GM21447 (cell line): Measurements from ENCODE around the gene DTNBP1.

ENCODE experiments used
- ATAC-seq: cut with Tn5 transposase; IDR thresholded peaks from one replicate; pipeline ENCODE4 v1.9.1; 2021; ENCODE audit not compliant: unreplicated experiment

The DTNBP1 gene

GRCh38 chr6:15662326-15663129, at the start of gene DTNBP1:
DTNBP1 (minus strand) TSS chr6:15663028; CDS start chr6:15662869, 159 bp downstream.
- peak; percentile 64 for ATAC-seq

GRCh38 chr6:15709651-15710269, 46.9 kb upstream of the DTNBP1 start:
- ATAC-seq: no peak

GRCh38 chr6:15708231-15708630, 45.4 kb upstream of the DTNBP1 start:
- ATAC-seq: no peak

- no peak for ATAC-seq
Observed at GRCh38 chr6:15705981-15706380, 43.2 kb upstream of the DTNBP1 start.

- no peak for ATAC-seq
Observed at GRCh38 chr6:15698471-15698870, 35.6 kb upstream of the DTNBP1 start.

- ATAC-seq: no peak
Observed at GRCh38 chr6:15697895-15698294, 35.1 kb upstream of the DTNBP1 start.

- ATAC-seq: peak; percentile 82
Observed at GRCh38 chr6:15691250-15691869, 28.5 kb upstream of the DTNBP1 start.

GRCh38 chr6:15690510-15690909, 27.7 kb upstream of the DTNBP1 start:
- no peak for ATAC-seq

GRCh38 chr6:15689586-15690482, 27.0 kb upstream of the DTNBP1 start:
- no peak for ATAC-seq

GRCh38 chr6:15685619-15686018, 22.8 kb upstream of the DTNBP1 start:
- no peak for ATAC-seq

- ATAC-seq: no peak
Observed at GRCh38 chr6:15682965-15683822, 20.4 kb upstream of the DTNBP1 start.

- no peak for ATAC-seq
Observed at GRCh38 chr6:15681946-15682345, 19.1 kb upstream of the DTNBP1 start.

GRCh38 chr6:15678514-15678913, 15.7 kb upstream of the DTNBP1 start:
- ATAC-seq: no peak

GRCh38 chr6:15677822-15678221, 15.0 kb upstream of the DTNBP1 start:
- no peak for ATAC-seq

GRCh38 chr6:15675536-15676220, 12.8 kb upstream of the DTNBP1 start:
- ATAC-seq: no peak

GRCh38 chr6:15674690-15675386, 12.0 kb upstream of the DTNBP1 start:
- no peak for ATAC-seq

GRCh38 chr6:15673666-15674065, 10.8 kb upstream of the DTNBP1 start:
- ATAC-seq: no peak

GRCh38 chr6:15672818-15673217, 10.0 kb upstream of the DTNBP1 start:
- no peak for ATAC-seq

- no peak for ATAC-seq
Observed at GRCh38 chr6:15672291-15672690, 9.5 kb upstream of the DTNBP1 start.
